Kidney (tissue), 14 donors: ENCODE measurements around the gene GET3. TPM values are rescaled to one million over a fixed set of nuclear protein-coding genes. Genes with fewer than 3 reads are reported as not detected.
"Not testable (repeated sequence)": the region's sequence is repeated elsewhere in the genome, so short reads cannot be mapped to it uniquely, and the experiment has no call there.

ENCODE experiments used
- DNase-seq, 5 donors: peaks; one replicate each; pipeline ENCODE4 v3.0.0-alpha.2; 2013 to 2020
- FAIRE-seq: peaks from 2 replicates; lab custom pipeline; 2012; peaks lifted over from hg19 to GRCh38; lab: Jason Lieb, UNC
- H3K27ac ChIP-seq, 2 donors: one replicate each; pipeline ENCODE4 v1.7.0; 2013; ENCODE audit warnings: low read depth in 2 of 2, low read length in 2 of 2, inconsistent platforms in 1 of 2
- H3K27me3 ChIP-seq: one replicate; pipeline ENCODE4 v1.7.1; 2013; ENCODE audit warnings: low read length, inconsistent platforms; ENCODE audit not compliant: control insufficient read depth, insufficient read depth
- H3K36me3 ChIP-seq, 3 donors: one replicate each; pipeline versions ENCODE4 v1.7.0 to v1.7.1; 2013; ENCODE audit warnings: low read length in 3 of 3, control low read depth in 1 of 3, inconsistent platforms in 1 of 3; ENCODE audit not compliant: insufficient read depth in 3 of 3, control insufficient read depth in 2 of 3
- H3K4me1 ChIP-seq, 3 donors: one replicate each; pipeline versions ENCODE4 v1.7.0 to v1.7.1; 2013; ENCODE audit warnings: low read length in 3 of 3, inconsistent platforms in 1 of 3, low read depth in 1 of 3; ENCODE audit not compliant: control insufficient read depth in 2 of 3, insufficient read depth in 2 of 3
- H3K4me3 ChIP-seq, 3 donors: one replicate each; pipeline versions ENCODE4 v1.7.0 to v1.8.1; 2013; ENCODE audit warnings: low read length in 3 of 3, control low read depth in 1 of 3, inconsistent platforms in 1 of 3
- H3K9ac ChIP-seq, 3 donors: one replicate each; pipeline versions ENCODE4 v1.7.0 to v1.7.1; 2013; ENCODE audit warnings: low read length in 3 of 3, control low read depth in 1 of 3, inconsistent platforms in 1 of 3
- H3K9me3 ChIP-seq, 3 donors: one replicate each; pipeline versions ENCODE4 v1.7.0 to v1.7.1; 2013; ENCODE audit warnings: low read length in 3 of 3, control low read depth in 1 of 3, inconsistent platforms in 1 of 3; ENCODE audit not compliant: control insufficient read depth in 2 of 3, insufficient read depth in 1 of 3
- intact Hi-C: fragments of 100-400 bp; cut with DNase I; formaldehyde crosslinking; loops from one replicate; pipeline ENCODE4 v1.11.1; 2022
- microRNA-seq: library from miRNA; unstranded; fragments of <30 nt; microRNA quantifications from one replicate; pipeline ENCODE4 v1.2.0, GENCODE V29; 2020
- polyA plus RNA-seq: library from polyadenylated mRNA; stranded (reverse); fragments of 350-450 nt; fragmentation: Illumina TruSeq; extraction: RNeasy Lipid Tissue Mini Kit (QIAGEN cat#74804); gene quantifications from one replicate; pipeline ENCODE4 v1.2.3, GENCODE V29; 2014; ENCODE audit warnings: low read depth, low replicate concordance; ENCODE audit not compliant: insufficient read depth
- total RNA-seq: library from RNA; stranded (reverse); fragmentation: NEBNext Ultra II Directional; extraction: Animal tissue kit (Norgen Biotek cat#: 25700); gene quantifications from one replicate; pipeline ENCODE4 v1.2.1, GENCODE V29; 2021
- TF ChIP-seq, protein P1 (sequence below): IDR thresholded peaks from 3 replicates; pipeline ENCODE4 v1.5.1; 2012; ENCODE audit warnings: mild to moderate bottlenecking, moderate library complexity, borderline replicate concordance; ENCODE audit not compliant: insufficient read depth; ENCODE audit errors: extremely low read depth
- donor health status: control.
- donor health status: control.
- donor health status: control.
- donor health status: control.
- donor health status: control.
- donor health status: DM: yes; HTN: yes; CAD: no.
- donor health status: Normal renal cell carcinoma (clear cell type).

GET3 gene
- total and polyA plus RNA-seq, 2 donors from 2014 or later, result 71.3 to 132 TPM

- no peak overlapping the region for H3K27ac ChIP-seq
Observed at GRCh38 chr19:12797141-12797587, 59.9 kb downstream of the GET3 start.

DNA sequence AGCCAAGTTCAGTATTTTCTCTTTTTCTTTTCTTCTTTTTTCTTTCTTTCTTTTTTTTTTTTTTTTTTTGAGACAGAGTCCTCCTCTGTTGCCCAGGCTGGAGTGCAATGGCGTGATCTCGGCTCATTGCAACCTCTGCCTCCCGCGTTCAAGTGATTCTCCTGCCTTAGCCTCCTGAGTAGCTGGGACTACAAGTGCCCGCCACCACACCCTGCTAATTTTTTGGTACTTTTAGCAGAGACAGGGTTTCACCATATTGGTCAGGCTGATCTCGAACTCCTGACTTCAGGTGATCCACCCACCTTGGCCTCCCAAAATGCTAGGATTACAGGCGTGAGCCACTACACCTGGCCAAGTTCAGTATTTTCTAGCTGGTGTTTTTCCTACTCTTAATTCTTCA, 60.3 kb downstream of the GET3 start:
- H3K27ac ChIP-seq, H3K4me3 ChIP-seq, H3K9ac ChIP-seq, H3K27me3 ChIP-seq, DNase-seq, FAIRE-seq, H3K9me3 ChIP-seq: not testable (repeated sequence)
- intact Hi-C loops, result loop anchor here (10.0 kb wide), 1 partner anchor 123 kb away; no protein-coding TSS in a partner anchor
- Histone ChIP-seq H3K4me1 (peaks cover 0 to 23% (median 10%) of the 10 kb centered on the region in 3 donors), H3K36me3 (peaks cover 0 to 10% (median 2%) of the 10 kb centered on the region in 3 donors)

More at GRCh38 chr19:12797141-12797587, 59.9 kb downstream of the GET3 start:
- H3K27me3 ChIP-seq, result no peaks in the 10 kb centered on the region
- FAIRE-seq (no peak), DNase-seq (no peak)
- intact Hi-C loops, result loop anchor here (10.0 kb wide), 1 partner anchor 122 kb away; no protein-coding TSS in a partner anchor
- no peak overlapping the region for H3K9ac ChIP-seq
- H3K4me3 ChIP-seq, result no peak overlapping the region
- H3K4me1 ChIP-seq, result peaks cover 0 to 20% (median 5%) of the 10 kb centered on the region in 3 donors
- H3K9me3 ChIP-seq, result no peaks in the 10 kb centered on the region
- peaks cover 0 to 10% (median 2%) of the 10 kb centered on the region in 3 donors for H3K36me3 ChIP-seq
- TF ChIP-seq, protein P1, sequence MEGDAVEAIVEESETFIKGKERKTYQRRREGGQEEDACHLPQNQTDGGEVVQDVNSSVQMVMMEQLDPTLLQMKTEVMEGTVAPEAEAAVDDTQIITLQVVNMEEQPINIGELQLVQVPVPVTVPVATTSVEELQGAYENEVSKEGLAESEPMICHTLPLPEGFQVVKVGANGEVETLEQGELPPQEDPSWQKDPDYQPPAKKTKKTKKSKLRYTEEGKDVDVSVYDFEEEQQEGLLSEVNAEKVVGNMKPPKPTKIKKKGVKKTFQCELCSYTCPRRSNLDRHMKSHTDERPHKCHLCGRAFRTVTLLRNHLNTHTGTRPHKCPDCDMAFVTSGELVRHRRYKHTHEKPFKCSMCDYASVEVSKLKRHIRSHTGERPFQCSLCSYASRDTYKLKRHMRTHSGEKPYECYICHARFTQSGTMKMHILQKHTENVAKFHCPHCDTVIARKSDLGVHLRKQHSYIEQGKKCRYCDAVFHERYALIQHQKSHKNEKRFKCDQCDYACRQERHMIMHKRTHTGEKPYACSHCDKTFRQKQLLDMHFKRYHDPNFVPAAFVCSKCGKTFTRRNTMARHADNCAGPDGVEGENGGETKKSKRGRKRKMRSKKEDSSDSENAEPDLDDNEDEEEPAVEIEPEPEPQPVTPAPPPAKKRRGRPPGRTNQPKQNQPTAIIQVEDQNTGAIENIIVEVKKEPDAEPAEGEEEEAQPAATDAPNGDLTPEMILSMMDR, result no peak

Small RNA genes lying within 50 kb of the gene (microRNA-seq; reads per million reads assigned to microRNA genes)
- not detected for gene MIR5684

Other genes with a start within 250 kb of the GET3 start
- 22.6 TPM for gene ZNF564, start 186.0 kb upstream of the GET3 start, total RNA-seq
- gene ZNF564, start 186.0 kb upstream of the GET3 start, polyA plus RNA-seq, result 10.2 TPM
- gene ZNF490, start 126.7 kb upstream of the GET3 start, total RNA-seq, result 14.3 TPM
- 1.0 TPM for gene ZNF490, start 126.7 kb upstream of the GET3 start, polyA plus RNA-seq
- gene ZNF791, start 126.6 kb upstream of the GET3 start, total RNA-seq, result 34.7 TPM
- 6.5 TPM for gene ZNF791, start 126.6 kb upstream of the GET3 start, polyA plus RNA-seq
- gene MAN2B1, start 70.8 kb upstream of the GET3 start, total RNA-seq, result 90.5 TPM
- 63.9 TPM for gene MAN2B1, start 70.8 kb upstream of the GET3 start, polyA plus RNA-seq
- 10.5 TPM for gene WDR83, start 70.7 kb upstream of the GET3 start, total RNA-seq
- gene WDR83, start 70.7 kb upstream of the GET3 start, polyA plus RNA-seq, result 21.2 TPM
- 75.9 TPM for gene DHPS, start 55.6 kb upstream of the GET3 start, total RNA-seq
- 61.3 TPM for gene DHPS, start 55.6 kb upstream of the GET3 start, polyA plus RNA-seq
- gene GNG14, start 49.5 kb upstream of the GET3 start, total RNA-seq, result not detected
- not detected for gene GNG14, start 49.5 kb upstream of the GET3 start, polyA plus RNA-seq
- 11.4 TPM for gene FBXW9, start 40.9 kb upstream of the GET3 start, total RNA-seq
- gene FBXW9, start 40.9 kb upstream of the GET3 start, polyA plus RNA-seq, result 14.9 TPM
- gene TNPO2, start 13.6 kb upstream of the GET3 start, total RNA-seq, result 62.7 TPM
- 20.5 TPM for gene TNPO2, start 13.6 kb upstream of the GET3 start, polyA plus RNA-seq
- 135 TPM for gene TRIR, start 2.8 kb upstream of the GET3 start, total RNA-seq
- 321 TPM for gene TRIR, start 2.8 kb upstream of the GET3 start, polyA plus RNA-seq
- gene BEST2, start 14.3 kb downstream of the GET3 start, total RNA-seq, result not detected
- not detected for gene BEST2, start 14.3 kb downstream of the GET3 start, polyA plus RNA-seq
- gene HOOK2, start 38.1 kb downstream of the GET3 start, total RNA-seq, result 58.1 TPM
- 41.8 TPM for gene HOOK2, start 38.1 kb downstream of the GET3 start, polyA plus RNA-seq
- 128 TPM for gene JUNB, start 54.0 kb downstream of the GET3 start, total RNA-seq
- gene JUNB, start 54.0 kb downstream of the GET3 start, polyA plus RNA-seq, result 142 TPM
- 171 TPM for gene PRDX2, start 64.3 kb downstream of the GET3 start, total RNA-seq
- 664 TPM for gene PRDX2, start 64.3 kb downstream of the GET3 start, polyA plus RNA-seq
- 3.2 TPM for gene THSD8, start 64.6 kb downstream of the GET3 start, total RNA-seq
- gene THSD8, start 64.6 kb downstream of the GET3 start, polyA plus RNA-seq, result 10.0 TPM
- 7.9 TPM for gene RNASEH2A, start 69.1 kb downstream of the GET3 start, total RNA-seq
- 1.3 TPM for gene RNASEH2A, start 69.1 kb downstream of the GET3 start, polyA plus RNA-seq
- not detected for gene RTBDN, start 97.1 kb downstream of the GET3 start, total RNA-seq
- gene RTBDN, start 97.1 kb downstream of the GET3 start, polyA plus RNA-seq, result not detected
- 0.35 TPM for gene MAST1, start 101.0 kb downstream of the GET3 start, total RNA-seq
- gene MAST1, start 101.0 kb downstream of the GET3 start, polyA plus RNA-seq, result 0.39 TPM
- 34.7 TPM for gene DNASE2, start 144.0 kb downstream of the GET3 start, total RNA-seq
- 50.9 TPM for gene DNASE2, start 144.0 kb downstream of the GET3 start, polyA plus RNA-seq
- gene KLF1, start 149.7 kb downstream of the GET3 start, total RNA-seq, result not detected
- gene KLF1, start 149.7 kb downstream of the GET3 start, polyA plus RNA-seq, result not detected
- gene GCDH, start 153.7 kb downstream of the GET3 start, total RNA-seq, result 21.9 TPM
- gene GCDH, start 153.7 kb downstream of the GET3 start, polyA plus RNA-seq, result 45.6 TPM
- gene SYCE2, start 181.8 kb downstream of the GET3 start, total RNA-seq, result not detected
- not detected for gene SYCE2, start 181.8 kb downstream of the GET3 start, polyA plus RNA-seq
- gene FARSA, start 196.2 kb downstream of the GET3 start, total RNA-seq, result 48.0 TPM
- 58.2 TPM for gene FARSA, start 196.2 kb downstream of the GET3 start, polyA plus RNA-seq
- 1,087 TPM for gene CALR, start 201.1 kb downstream of the GET3 start, total RNA-seq
- gene CALR, start 201.1 kb downstream of the GET3 start, polyA plus RNA-seq, result 1,037 TPM
- 79.2 TPM for gene RAD23A, start 208.4 kb downstream of the GET3 start, total RNA-seq
- gene RAD23A, start 208.4 kb downstream of the GET3 start, polyA plus RNA-seq, result 105 TPM
- 18.4 TPM for gene GADD45GIP1, start 219.7 kb downstream of the GET3 start, total RNA-seq
- gene GADD45GIP1, start 219.7 kb downstream of the GET3 start, polyA plus RNA-seq, result 71.3 TPM
- gene DAND5, start 232.1 kb downstream of the GET3 start, total RNA-seq, result not detected
- gene DAND5, start 232.1 kb downstream of the GET3 start, polyA plus RNA-seq, result not detected